GM21529 (cell line): ENCODE results near the gene NADK.

Experiments
- ATAC-seq: cut with Tn5 transposase; IDR thresholded peaks from one replicate; pipeline ENCODE4 v1.9.1; 2021; ENCODE audit not compliant: unreplicated experiment

Gene NADK, protein sequence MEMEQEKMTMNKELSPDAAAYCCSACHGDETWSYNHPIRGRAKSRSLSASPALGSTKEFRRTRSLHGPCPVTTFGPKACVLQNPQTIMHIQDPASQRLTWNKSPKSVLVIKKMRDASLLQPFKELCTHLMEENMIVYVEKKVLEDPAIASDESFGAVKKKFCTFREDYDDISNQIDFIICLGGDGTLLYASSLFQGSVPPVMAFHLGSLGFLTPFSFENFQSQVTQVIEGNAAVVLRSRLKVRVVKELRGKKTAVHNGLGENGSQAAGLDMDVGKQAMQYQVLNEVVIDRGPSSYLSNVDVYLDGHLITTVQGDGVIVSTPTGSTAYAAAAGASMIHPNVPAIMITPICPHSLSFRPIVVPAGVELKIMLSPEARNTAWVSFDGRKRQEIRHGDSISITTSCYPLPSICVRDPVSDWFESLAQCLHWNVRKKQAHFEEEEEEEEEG

DNA sequence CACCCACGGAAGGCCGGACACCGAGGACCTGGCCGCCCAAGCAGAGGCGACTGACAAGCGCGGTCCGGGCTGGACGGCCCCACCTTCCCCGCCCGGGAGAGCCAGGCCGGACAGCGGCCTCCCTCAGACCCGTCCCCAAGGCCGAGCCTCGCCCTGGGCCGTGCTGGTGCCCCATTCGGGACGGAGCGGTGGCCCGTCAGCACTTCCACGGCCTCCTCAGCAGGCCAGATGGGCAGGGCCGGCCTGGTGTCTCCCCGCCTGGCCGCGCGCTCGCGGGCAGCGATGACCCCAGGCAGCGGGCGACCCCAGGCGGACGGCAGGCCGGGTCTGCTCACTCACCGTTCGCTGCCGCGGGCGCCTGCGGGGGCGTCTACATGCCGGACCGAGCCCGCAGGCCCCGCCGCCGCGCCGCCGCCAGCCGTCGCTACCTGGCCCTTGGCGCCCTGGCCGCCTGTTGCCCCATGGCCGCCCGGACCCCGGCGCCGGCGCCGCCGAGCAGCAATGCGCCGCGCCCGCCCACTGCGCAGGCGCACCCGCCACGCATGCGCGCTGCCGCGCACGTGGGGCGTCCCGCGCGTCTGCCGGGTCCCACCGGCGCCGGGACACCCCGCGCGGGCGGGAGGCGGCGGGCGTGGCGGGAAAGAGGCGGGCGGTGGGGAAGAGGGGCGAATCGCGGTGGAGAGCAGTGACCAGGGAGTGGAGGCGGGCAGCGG, at the start of gene NADK:
Gene NADK (minus strand): TSS at position 521 of the 713 bp plus-strand sequence. CDS start 13,064 bp downstream, outside the sequence.
- peak; percentile 32 for ATAC-seq

DNA sequence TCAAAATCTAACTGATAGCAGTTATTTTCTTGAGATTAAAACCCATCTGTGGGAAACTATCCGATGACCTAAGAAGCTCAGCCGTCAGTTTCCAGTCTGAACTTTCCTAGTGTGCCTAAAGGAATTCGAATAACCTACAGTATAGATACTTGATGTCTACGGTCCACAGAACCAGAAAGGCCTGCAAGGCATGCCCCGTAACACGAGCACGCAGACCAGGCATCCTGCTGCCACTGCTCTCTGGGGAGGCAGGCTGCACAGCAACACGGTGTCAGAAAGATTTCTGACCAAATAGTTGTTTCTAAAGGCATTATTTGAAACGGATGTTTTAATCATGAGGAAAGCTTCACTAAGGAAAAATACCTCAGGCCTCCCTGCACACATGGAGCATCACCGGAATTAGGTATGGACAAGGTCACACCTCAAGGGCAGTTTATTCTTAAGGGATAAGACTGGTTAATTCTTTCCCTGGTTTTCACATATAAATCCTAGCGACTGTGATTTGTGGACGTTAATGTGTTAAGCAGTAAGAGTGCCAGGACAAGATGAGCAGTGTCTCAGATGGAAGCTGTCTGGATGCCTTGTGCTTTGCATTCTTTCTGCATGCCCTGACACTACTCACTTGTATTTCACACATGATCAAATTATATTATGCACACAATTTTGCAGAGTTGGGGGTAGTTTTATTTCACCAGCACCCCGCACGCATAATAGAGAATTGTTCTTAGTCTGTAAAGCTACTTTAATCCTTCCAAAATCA, 49.0 kb upstream of the NADK start:
- ATAC-seq = no peak

GRCh38 chr1:1826356-1827088, 48.3 kb upstream of the NADK start:
- ATAC-seq = no peak

DNA sequence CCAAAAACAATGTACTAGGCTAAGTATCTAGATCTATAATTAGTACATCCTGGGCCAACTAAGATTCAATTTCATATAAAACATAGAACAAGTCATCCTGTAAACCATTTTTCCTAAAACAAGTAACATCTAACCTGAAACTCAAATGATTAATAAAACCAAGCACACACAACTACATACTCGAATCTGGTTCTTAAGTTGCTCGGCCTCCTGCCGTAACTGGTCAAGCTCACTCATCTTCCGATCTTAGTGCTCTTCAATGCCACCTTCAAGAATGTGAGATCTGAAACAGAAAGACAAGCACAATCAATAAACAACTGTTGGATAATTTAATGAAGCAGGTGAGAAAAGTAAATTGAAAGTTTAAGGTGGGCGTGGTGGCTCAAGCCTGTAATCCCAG, 46.9 kb upstream of the NADK start:
- no peak for ATAC-seq

DNA sequence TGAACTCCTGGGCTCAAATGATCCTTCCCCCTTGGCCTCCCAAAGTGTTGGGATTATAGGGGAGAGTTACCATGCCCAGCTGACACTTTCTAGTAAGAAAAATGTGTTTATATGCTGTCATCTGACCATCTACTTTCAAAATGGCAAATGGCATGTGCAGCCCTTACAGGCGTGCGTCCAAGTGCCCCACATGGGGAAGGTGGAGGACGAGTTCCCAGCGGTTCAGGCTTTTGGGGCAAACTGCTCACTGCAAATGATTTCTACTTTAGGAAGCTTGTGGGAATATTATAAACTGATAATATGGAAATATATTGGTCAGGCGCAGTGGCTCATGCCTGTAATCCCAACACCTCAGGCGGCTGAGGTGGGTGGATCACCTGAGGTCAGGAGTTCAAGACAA, 41.5 kb upstream of the NADK start:
- no peak for ATAC-seq

GRCh38 chr1:1817221-1817620, 39.0 kb upstream of the NADK start:
- ATAC-seq = no peak

GRCh38 chr1:1815606-1816281, 37.5 kb upstream of the NADK start:
- ATAC-seq = no peak

GRCh38 chr1:1809489-1809888, 31.2 kb upstream of the NADK start:
- no peak for ATAC-seq

DNA sequence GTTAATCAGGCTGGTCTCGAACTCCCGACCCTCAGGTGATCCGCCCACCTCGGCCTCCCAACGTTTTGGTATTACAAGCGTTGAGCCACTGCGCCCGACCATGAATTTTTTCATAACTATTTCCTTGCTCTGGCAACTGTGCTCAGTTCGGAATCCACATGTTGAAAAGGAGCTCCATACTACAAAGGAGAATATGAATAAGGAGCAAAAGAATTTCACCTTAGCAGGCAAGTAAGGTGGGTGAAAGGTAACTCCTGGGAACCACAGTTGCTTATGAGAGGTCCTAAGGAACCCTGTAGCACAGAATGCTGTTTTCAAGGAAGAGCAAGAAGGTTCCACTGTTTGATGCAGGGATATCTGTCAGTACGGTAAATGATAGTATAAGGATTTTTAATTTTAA, 29.9 kb upstream of the NADK start:
- ATAC-seq = no peak

- no peak for ATAC-seq
Measured at GRCh38 chr1:1806890-1807289, 28.6 kb upstream of the NADK start.

GRCh38 chr1:1804301-1804700, 26.0 kb upstream of the NADK start:
- ATAC-seq = no peak

GRCh38 chr1:1802871-1803270, 24.6 kb upstream of the NADK start:
- ATAC-seq = no peak

DNA sequence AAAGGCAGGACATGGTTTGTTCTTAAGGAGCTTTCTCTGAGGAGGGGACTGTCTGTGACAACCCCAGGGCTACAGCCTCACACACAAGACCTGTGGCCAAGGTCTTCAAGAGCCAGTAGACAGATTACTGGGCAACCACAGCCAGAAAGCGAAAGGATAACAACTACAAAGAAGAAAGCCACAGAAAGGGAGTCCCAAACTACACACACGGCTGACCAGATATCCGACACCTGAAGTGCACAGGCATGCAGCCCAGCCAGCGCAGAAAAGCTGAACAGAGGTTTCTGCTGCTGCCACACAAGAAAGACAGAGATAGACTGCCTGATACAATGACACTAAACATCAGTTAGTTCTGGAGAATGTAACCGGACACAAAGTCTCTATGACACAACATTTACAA, 21.4 kb upstream of the NADK start:
- peak; percentile 80 for ATAC-seq

- no peak for ATAC-seq
Measured at GRCh38 chr1:1797731-1798341, 19.6 kb upstream of the NADK start.

GRCh38 chr1:1796466-1796865, 18.2 kb upstream of the NADK start:
- ATAC-seq = no peak

DNA sequence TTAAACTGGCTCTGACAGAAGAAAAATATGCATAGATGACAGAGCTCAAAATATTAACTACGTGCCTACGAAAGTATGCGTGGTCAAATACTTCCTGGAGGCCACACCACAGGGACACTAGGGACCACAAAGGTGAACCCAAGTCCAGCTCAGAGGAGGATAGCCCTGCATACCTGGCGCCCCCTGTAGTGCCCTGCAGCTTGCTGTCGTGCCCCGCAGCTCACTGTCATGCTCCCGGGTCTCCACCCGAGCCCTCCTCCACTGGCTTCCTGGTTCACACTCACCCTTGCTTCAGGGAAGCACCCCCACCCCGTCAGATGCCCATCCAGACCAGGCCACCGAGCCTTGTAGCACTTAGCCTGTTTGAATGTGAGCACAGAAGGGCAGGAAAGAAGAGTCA, 16.7 kb upstream of the NADK start:
- ATAC-seq = no peak

GRCh38 chr1:1793481-1794244, 15.4 kb upstream of the NADK start:
- ATAC-seq = no peak

DNA sequence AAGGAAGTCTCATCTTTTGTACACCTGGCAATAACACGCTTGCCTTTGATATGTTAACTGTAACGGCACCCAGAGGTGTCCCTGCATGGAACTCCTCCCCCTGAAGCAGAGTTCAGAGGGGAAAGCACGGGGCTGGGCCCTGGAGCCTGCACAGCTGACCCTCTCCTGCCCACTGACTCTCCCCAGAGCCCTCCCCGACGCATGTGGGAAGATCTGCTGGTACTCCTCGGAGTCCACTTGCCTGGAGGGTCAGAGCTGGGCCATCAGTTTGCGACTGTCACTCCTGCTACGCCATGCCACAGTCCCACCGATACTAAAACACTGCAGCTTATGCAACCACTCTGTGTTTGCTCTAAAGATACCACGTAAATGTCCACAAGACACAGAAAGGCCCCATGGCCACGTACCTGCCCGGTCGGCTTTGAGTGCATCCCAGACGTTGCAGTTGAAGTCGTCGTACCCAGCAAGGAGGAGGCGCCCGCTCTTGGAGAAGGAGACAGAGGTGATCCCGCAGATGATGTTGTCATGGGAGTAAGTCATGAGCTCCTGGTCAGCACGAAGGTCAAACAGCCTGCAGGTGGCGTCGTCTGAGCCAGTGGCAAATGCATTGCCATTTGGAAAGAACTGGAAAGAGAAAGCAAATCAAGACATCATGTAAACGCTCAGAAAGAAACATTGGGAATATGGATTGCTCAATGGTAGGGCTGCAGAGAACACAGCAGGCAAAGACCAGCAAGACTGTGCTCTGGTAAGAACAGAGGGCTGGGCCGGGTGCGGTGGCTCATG, 10.6 kb upstream of the NADK start:
- ATAC-seq = no peak
